ENCODE results near the gene CAMK2B.

DNA sequence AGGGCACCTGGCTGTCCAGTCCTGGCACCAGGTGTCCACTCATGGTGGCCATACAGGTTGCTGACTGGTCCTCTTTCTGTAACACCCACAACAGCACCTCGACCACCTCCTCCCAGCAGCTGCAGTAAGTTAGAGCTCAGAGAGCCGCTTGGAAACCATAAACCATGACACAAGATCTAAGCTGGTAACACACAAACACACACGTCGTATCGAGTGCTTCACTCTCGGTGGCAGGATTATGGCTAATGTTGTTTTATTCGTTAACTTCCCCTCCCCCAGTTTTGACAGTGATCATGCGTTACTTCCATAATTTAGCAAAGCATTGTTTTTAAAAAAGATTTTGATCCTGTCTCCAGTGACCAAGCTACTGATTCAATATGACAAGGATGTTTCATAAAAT is 59.7 kb downstream of the CAMK2B start:
- TF ChIP-seq, protein P1, sequence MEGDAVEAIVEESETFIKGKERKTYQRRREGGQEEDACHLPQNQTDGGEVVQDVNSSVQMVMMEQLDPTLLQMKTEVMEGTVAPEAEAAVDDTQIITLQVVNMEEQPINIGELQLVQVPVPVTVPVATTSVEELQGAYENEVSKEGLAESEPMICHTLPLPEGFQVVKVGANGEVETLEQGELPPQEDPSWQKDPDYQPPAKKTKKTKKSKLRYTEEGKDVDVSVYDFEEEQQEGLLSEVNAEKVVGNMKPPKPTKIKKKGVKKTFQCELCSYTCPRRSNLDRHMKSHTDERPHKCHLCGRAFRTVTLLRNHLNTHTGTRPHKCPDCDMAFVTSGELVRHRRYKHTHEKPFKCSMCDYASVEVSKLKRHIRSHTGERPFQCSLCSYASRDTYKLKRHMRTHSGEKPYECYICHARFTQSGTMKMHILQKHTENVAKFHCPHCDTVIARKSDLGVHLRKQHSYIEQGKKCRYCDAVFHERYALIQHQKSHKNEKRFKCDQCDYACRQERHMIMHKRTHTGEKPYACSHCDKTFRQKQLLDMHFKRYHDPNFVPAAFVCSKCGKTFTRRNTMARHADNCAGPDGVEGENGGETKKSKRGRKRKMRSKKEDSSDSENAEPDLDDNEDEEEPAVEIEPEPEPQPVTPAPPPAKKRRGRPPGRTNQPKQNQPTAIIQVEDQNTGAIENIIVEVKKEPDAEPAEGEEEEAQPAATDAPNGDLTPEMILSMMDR (IDR thresholded peaks at IDR 0.05) = no peak
- no peak for TF ChIP-seq POLR2A (IDR thresholded peaks at IDR 0.05)

All from thyroid gland (tissue), 4 donors.